HepG2 (cell line): ENCODE measurements around the gene CCDC192. TPM values are rescaled to one million over a fixed set of nuclear protein-coding genes. Genes with fewer than 3 reads are reported as not detected.
"Not testable (repeated sequence)": the region's sequence is repeated elsewhere in the genome, so short reads cannot be mapped to it uniquely, and the experiment has no call there.

Experiments
- ATAC-seq: fragments of 200-7000 bp; cut with Tn5 transposase; 3 replicates; pipeline ENCODE4 v1.9.1; 2020; ENCODE audit warnings: mild to moderate bottlenecking, moderate library complexity
- BruUV-seq: library from RNA; stranded (reverse); fragments of 400-500 nt; replicated peaks from 2 replicates; lab custom pipeline; 2021; lab: Mats Ljungman, UMichigan
- CTCF ChIA-PET: fragments of 300-600 bp; formaldehyde crosslinking; extraction: SDS; loops from one replicate; lab custom pipeline; 2021; ENCODE audit warnings: low total read pairs, inconsistent platforms, low intra/inter-chr PET ratio; lab: Yijun Ruan, JAX
- POLR2A ChIA-PET: fragments of 350-600 bp; sonication (Branson Sonifier 250); formaldehyde crosslinking; loops from one replicate; lab custom pipeline; 2020; ENCODE audit warnings: antibody characterized with exemption, inconsistent platforms; lab: Yijun Ruan, JAX
- DNase-seq: peaks from one replicate; pipeline ENCODE4 v3.0.0-alpha.2; 2015; ENCODE audit warnings: low spot score
- FAIRE-seq: peaks from 3 replicates; lab custom pipeline; 2011; peaks lifted over from hg19 to GRCh38; lab: Jason Lieb, UNC
- H2AFZ ChIP-seq: one replicate; pipeline ENCODE4 v1.6.1; 2011; ENCODE audit warnings: low read length, inconsistent platforms
- H3K27ac ChIP-seq: fragments of 300-600 bp; 3 replicates; pipeline ENCODE4 v1.8.0; 2011; ENCODE audit warnings: mixed run types, mild to moderate bottlenecking, mixed read lengths, low read length, inconsistent platforms; ENCODE audit not compliant: insufficient read depth; ENCODE audit errors: extremely low read length
- H3K27me3 ChIP-seq, 2 experiments: fragments of 200-600 bp in 1 of 2; 2 replicates in 1 of 2; 3 replicates in 1 of 2; pipeline versions ENCODE4 v1.6.0 to v1.8.0; 2011; ENCODE audit warnings: low read length in 2 of 2, mild to moderate bottlenecking in 2 of 2, moderate library complexity in 2 of 2, inconsistent platforms in 1 of 2; ENCODE audit not compliant: insufficient read depth in 2 of 2, control insufficient read depth in 1 of 2
- H3K36me3 ChIP-seq, 2 experiments: fragments of 200-600 bp in 1 of 2; replicated peaks in 1 of 2; 2 replicates in 1 of 2; 3 replicates in 1 of 2; pipeline versions ENCODE4 v1.5.1 to v1.8.0; 2011; ENCODE audit warnings: low read length in 2 of 2, inconsistent platforms in 1 of 2; ENCODE audit not compliant: insufficient read depth in 2 of 2, control insufficient read depth in 1 of 2
- H3K4me1 ChIP-seq: 2 replicates; pipeline ENCODE4 v1.5.1; 2012; ENCODE audit warnings: low read length, inconsistent platforms; ENCODE audit not compliant: insufficient read depth
- H3K4me2 ChIP-seq: 2 replicates; pipeline ENCODE4 v1.6.0; 2011; ENCODE audit warnings: low read depth, low read length, inconsistent platforms
- H3K4me3 ChIP-seq, 3 experiments: fragments of 200-600 bp in 1 of 3; sonication (generic), shearing (Covaris generic) in 1 of 3; replicated peaks in 1 of 3; 2 replicates each; pipeline ENCODE4 v1.5.1; 2011 to 2016; ENCODE audit warnings: low read length in 3 of 3, inconsistent platforms in 2 of 3, low read depth in 2 of 3, mild to moderate bottlenecking in 2 of 3, control low read depth in 1 of 3, mixed read lengths in 1 of 3; ENCODE audit not compliant: insufficient read depth in 1 of 3
- H3K79me2 ChIP-seq: one replicate; pipeline ENCODE4 v1.6.1; 2011; ENCODE audit warnings: low read length, inconsistent platforms; ENCODE audit not compliant: insufficient read depth
- H3K9ac ChIP-seq: 2 replicates; pipeline ENCODE4 v1.6.0; 2011; ENCODE audit warnings: mild to moderate bottlenecking, low read depth, low read length, inconsistent platforms; ENCODE audit not compliant: insufficient read depth
- H3K9me3 ChIP-seq: 2 replicates; pipeline ENCODE4 v1.5.1; 2012; ENCODE audit warnings: mild to moderate bottlenecking, low read length
- H4K20me1 ChIP-seq: 2 replicates; pipeline ENCODE4 v1.6.0; 2011; ENCODE audit warnings: inconsistent platforms, mild to moderate bottlenecking, low read length, moderate library complexity; ENCODE audit not compliant: insufficient read depth
- FOXA1 ChIP-seq, 2 experiments: fragments of 450-650 bp in 1 of 2; sonication (generic) in 1 of 2; formaldehyde crosslinking in 1 of 2; IDR thresholded peaks; 2 replicates each; pipeline versions ENCODE4 v1.4.0 to v1.6.1; 2016 to 2020; ENCODE audit warnings: missing genetic modification reagents in 1 of 2
- GABPB1 ChIP-seq: IDR thresholded peaks from 2 replicates; pipeline ENCODE4 v1.6.1; 2016; ENCODE audit warnings: mild to moderate bottlenecking, missing genetic modification reagents, moderate library complexity, missing compliant biosample characterization
- ZNF281 ChIP-seq: sonication (generic); formaldehyde crosslinking; IDR thresholded peaks from 2 replicates; pipeline ENCODE4 v1.4.0; 2020; ENCODE audit warnings: missing genetic modification reagents, borderline replicate concordance
- WGBS: methylation state at CpG from one replicate; pipeline ENCODE4 v1.1.6; 2017; ENCODE audit warnings: low lambda C conversion rate; 5-methylcytosine and 5-hydroxymethylcytosine counted together
- in situ Hi-C: cut with HindIII; loops from 2 replicates; pipeline ENCODE4 v1.10.0; 2017; ENCODE audit warnings: low pct_unique_long_range_greater_than_20kb; ENCODE audit not compliant: extremely low pct_ligation_motif_present
- intact Hi-C: fragments of 100-400 bp; cut with micrococcal nuclease; formaldehyde crosslinking; loops from one replicate; pipeline ENCODE4 v1.10.0; 2022; ENCODE audit not compliant: unreplicated experiment
- polyA plus RNA-seq, 8 experiments: library from polyadenylated mRNA; depleted of rRNA in 3 of 8; stranded (reverse) in 7 of 8; unstranded in 1 of 8; fragments of >200 nt; fragmentation: Illumina TruSeq in 4 of 8; extraction: Trizol in 4 of 8; gene quantifications; 2 replicates each; pipeline versions ENCODE4 v1.2.1 to v1.2.3, GENCODE V29; 2011 to 2016; ENCODE audit warnings: low read depth in 4 of 8, missing spikeins in 1 of 8, mixed read lengths in 1 of 8; ENCODE audit not compliant: insufficient read depth in 1 of 8
- total RNA-seq, 5 experiments: library from RNA; depleted of rRNA; stranded (reverse); fragments of >200 nt; fragmentation: Illumina TruSeq; extraction: Trizol; gene quantifications; 2 replicates each; pipeline ENCODE4 v1.2.3, GENCODE V29; 2016; ENCODE audit warnings: low read depth in 1 of 5

Gene CCDC192
- total and polyA plus RNA-seq, 2 of the 13 experiments (the other 11 are each of a cell fraction or from before 2014, with no cell fraction given) = not detected

GRCh38 chr5:127752503-127753265 is 49.5 kb downstream of the CCDC192 start:
- not testable (repeated sequence) for BruUV-seq, DNase-seq, ATAC-seq

More at GRCh38 chr5:127752503-127753265, 49.5 kb downstream of the CCDC192 start:
- H3K36me3 ChIP-seq; FAIRE-seq; H3K9ac ChIP-seq; H3K79me2 ChIP-seq; intact Hi-C loops; H3K4me1 ChIP-seq; H2AFZ ChIP-seq; H4K20me1 ChIP-seq; H3K4me3 ChIP-seq; POLR2A ChIA-PET; H3K27ac ChIP-seq; CTCF ChIA-PET; H3K27me3 ChIP-seq; H3K4me2 ChIP-seq; H3K9me3 ChIP-seq; TF ChIP-seq FOXA1 (IDR thresholded peaks at IDR 0.05): not testable (repeated sequence)
- TF ChIP-seq FOXA1 (CRISPR knock-in tag; IDR thresholded peaks at IDR 0.05) = peak; percentile 22; the same call in 1 of the 2 replicates
- TF ChIP-seq ZNF281 (CRISPR knock-in tag) = peak; percentile 40; the same call in 1 of the 2 replicates
- TF ChIP-seq GABPB1 (CRISPR knock-in tag) = 0 out of 2 replicates have a peak, but pooled peaks have one; percentile 17
- 86% methylated on average over 26 of the region's 32 CpGs for WGBS
- in situ Hi-C loops = loop anchor here (10.0 kb wide), 1 partner anchor 452 kb away; no protein-coding TSS in a partner anchor
